ENCODE results near the gene S100A12. TPM values are rescaled to one million over a fixed set of nuclear protein-coding genes. Genes with fewer than 3 reads are reported as not detected.

S100A12 gene
- total RNA-seq, 1 donor: not detected

GRCh38 chr1:153404768-153405167, 29.3 kb upstream of the S100A12 start:
- Histone ChIP-seq H3K27me3 (ENCODE audit: insufficient read depth, low read length) (no peaks in the 10 kb centered on the region), H3K27ac (ENCODE audit: low read depth, low read length) (no peak overlapping the region), H3K4me1 (ENCODE audit: insufficient read depth, low read length) (no peaks in the 10 kb centered on the region), H3K79me2 (ENCODE audit: insufficient read depth, low read length) (no peaks in the 10 kb centered on the region), H3K9me3 (ENCODE audit: low read depth, low read length) (no peaks in the 10 kb centered on the region), H2AFZ (ENCODE audit: low read length) (no peak overlapping the region), H3K4me2 (ENCODE audit: insufficient read depth, low read length) (no peak overlapping the region), H4K20me1 (ENCODE audit: insufficient read depth, low read length) (no peaks in the 10 kb centered on the region), H3K4me3 (ENCODE audit: insufficient read depth, low read length) (no peak overlapping the region), H3K36me3 (ENCODE audit: insufficient read depth, low read length) (no peaks in the 10 kb centered on the region)
- peak; percentile 44 for TF ChIP-seq CTCF (IDR thresholded peaks at IDR 0.05; ENCODE audit: extremely low read depth, low read depth, low read length)
- DNase-seq (ENCODE audit: insufficient read length, low spot score, missing footprints): no peak

- Histone ChIP-seq H2AFZ (ENCODE audit: low read length) (no peak overlapping the region), H3K4me1 (ENCODE audit: insufficient read depth, low read length) (no peaks in the 10 kb centered on the region), H3K27ac (ENCODE audit: low read depth, low read length) (no peak overlapping the region), H3K79me2 (ENCODE audit: insufficient read depth, low read length) (no peaks in the 10 kb centered on the region), H3K9me3 (ENCODE audit: low read depth, low read length) (no peaks in the 10 kb centered on the region), H3K4me3 (ENCODE audit: insufficient read depth, low read length) (no peak overlapping the region), H3K36me3 (ENCODE audit: insufficient read depth, low read length) (no peaks in the 10 kb centered on the region), H3K4me2 (ENCODE audit: insufficient read depth, low read length) (no peak overlapping the region), H4K20me1 (ENCODE audit: insufficient read depth, low read length) (no peaks in the 10 kb centered on the region), H3K27me3 (ENCODE audit: insufficient read depth, low read length) (no peaks in the 10 kb centered on the region)
- no peak for TF ChIP-seq CTCF (IDR thresholded peaks at IDR 0.05; ENCODE audit: extremely low read depth, low read depth, low read length)
- DNase-seq (ENCODE audit: insufficient read length, low spot score, missing footprints): no peak
These were observed 28.7 kb upstream of the S100A12 start for GRCh38 chr1:153404086-153404635.

GRCh38 chr1:153403421-153404085, 28.1 kb upstream of the S100A12 start:
- Histone ChIP-seq H2AFZ (ENCODE audit: low read length) (no peak overlapping the region), H3K27me3 (ENCODE audit: insufficient read depth, low read length) (no peaks in the 10 kb centered on the region), H3K27ac (ENCODE audit: low read depth, low read length) (no peak overlapping the region), H4K20me1 (ENCODE audit: insufficient read depth, low read length) (no peaks in the 10 kb centered on the region), H3K4me2 (ENCODE audit: insufficient read depth, low read length) (no peak overlapping the region), H3K79me2 (ENCODE audit: insufficient read depth, low read length) (no peaks in the 10 kb centered on the region), H3K4me3 (ENCODE audit: insufficient read depth, low read length) (no peak overlapping the region), H3K4me1 (ENCODE audit: insufficient read depth, low read length) (no peaks in the 10 kb centered on the region), H3K9me3 (ENCODE audit: low read depth, low read length) (no peaks in the 10 kb centered on the region), H3K36me3 (ENCODE audit: insufficient read depth, low read length) (no peaks in the 10 kb centered on the region)
- no peak for DNase-seq (ENCODE audit: insufficient read length, low spot score, missing footprints)
- TF ChIP-seq CTCF (IDR thresholded peaks at IDR 0.05; ENCODE audit: extremely low read depth, low read depth, low read length): no peak

GRCh38 chr1:153402226-153402625, 26.8 kb upstream of the S100A12 start:
- Histone ChIP-seq H3K4me1 (ENCODE audit: insufficient read depth, low read length) (no peaks in the 10 kb centered on the region), H3K27me3 (ENCODE audit: insufficient read depth, low read length) (no peaks in the 10 kb centered on the region), H3K27ac (ENCODE audit: low read depth, low read length) (no peak overlapping the region), H3K9me3 (ENCODE audit: low read depth, low read length) (no peaks in the 10 kb centered on the region), H4K20me1 (ENCODE audit: insufficient read depth, low read length) (no peaks in the 10 kb centered on the region), H3K36me3 (ENCODE audit: insufficient read depth, low read length) (no peaks in the 10 kb centered on the region), H3K4me2 (ENCODE audit: insufficient read depth, low read length) (no peak overlapping the region), H3K79me2 (ENCODE audit: insufficient read depth, low read length) (no peaks in the 10 kb centered on the region), H2AFZ (ENCODE audit: low read length) (no peak overlapping the region), H3K4me3 (ENCODE audit: insufficient read depth, low read length) (no peak overlapping the region)
- TF ChIP-seq CTCF (IDR thresholded peaks at IDR 0.05; ENCODE audit: extremely low read depth, low read depth, low read length): no peak
- no peak for DNase-seq (ENCODE audit: insufficient read length, low spot score, missing footprints)

Data from osteoblast (primary cell).